ENCODE data around the gene CDH13.

The CDH13 gene

DNA sequence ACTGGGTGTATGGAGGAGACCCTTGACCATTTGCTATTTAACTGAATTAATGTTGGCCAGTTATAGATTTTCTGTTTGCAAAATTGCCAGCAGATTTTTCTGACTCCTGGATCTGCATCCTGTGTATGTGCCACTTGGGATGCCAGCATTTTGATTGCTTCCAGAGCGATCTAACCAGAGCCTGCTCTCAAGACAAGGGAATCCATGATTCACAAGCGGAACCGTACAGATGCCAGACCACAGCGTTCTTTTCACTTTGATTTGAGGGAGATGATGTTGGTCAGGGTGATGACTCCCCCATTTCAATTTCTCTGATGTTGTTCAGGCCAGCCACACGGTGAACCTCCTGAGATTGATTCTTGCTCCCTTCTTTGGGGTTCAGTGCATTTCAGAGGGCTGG lies 228.7 kb downstream of the CDH13 start:
- DNase-seq = no peak

GRCh38 chr16:82857693-82858365 lies 231.1 kb downstream of the CDH13 start:
- DNase-seq = no peak

GRCh38 chr16:82859662-82860061 lies 232.9 kb downstream of the CDH13 start:
- no peak for DNase-seq

DNA sequence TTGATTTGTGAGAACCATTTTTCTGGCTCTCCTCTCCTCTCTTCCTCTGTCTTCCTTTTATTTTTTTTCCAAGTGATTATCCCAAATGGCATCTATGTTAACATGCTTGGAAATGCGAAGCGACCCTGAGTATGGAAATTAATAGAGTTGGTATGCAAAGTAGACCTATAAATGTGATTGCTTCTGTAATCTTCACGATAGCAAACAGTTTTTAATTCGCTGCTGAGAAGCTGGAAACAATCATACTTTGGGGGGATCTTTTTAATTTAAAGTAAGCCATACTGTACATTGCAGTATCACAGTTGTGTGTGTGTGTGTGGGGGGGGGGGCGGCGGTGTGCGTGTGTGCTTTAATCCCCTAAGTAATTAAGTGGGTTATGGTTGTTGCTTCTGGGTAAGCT lies 233.3 kb downstream of the CDH13 start:
- no peak for DNase-seq

GRCh38 chr16:82862057-82862456 lies 235.3 kb downstream of the CDH13 start:
- no peak for DNase-seq

DNA sequence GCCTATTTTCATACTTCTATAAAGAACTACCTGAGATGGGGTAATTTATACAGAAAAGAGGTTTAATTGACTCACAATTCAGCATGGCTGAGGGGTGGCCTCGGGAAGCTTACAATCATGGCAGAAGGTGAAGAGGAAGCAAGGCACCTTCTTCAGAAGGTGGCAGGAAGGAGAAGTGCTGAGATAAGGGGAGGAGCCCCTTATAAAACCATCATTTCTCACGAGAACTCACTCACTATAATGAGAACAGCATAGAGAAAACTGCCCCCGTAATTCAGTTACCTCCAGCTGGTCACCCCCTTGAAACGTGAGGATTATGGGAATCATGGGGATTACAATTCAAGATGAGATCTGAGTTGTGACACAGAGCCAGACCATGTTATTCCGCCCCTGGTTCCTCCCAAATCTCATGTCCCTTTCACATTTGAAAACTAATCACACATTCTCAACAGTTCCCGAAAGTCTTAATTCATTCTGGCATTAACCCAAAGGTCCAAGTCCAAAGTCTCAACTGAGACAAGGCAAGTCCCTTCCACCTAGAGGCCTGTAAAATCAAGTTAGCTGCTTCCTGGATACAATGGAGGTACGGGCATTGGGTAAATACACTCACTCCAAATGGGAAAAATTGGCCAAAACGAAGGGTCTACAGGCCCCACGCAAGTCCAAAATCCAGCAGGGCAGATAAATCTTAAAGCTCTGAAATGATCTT lies 237.7 kb downstream of the CDH13 start:
- DNase-seq = no peak

- DNase-seq = no peak
Observed at GRCh38 chr16:82865412-82865811, 238.6 kb downstream of the CDH13 start.

DNA sequence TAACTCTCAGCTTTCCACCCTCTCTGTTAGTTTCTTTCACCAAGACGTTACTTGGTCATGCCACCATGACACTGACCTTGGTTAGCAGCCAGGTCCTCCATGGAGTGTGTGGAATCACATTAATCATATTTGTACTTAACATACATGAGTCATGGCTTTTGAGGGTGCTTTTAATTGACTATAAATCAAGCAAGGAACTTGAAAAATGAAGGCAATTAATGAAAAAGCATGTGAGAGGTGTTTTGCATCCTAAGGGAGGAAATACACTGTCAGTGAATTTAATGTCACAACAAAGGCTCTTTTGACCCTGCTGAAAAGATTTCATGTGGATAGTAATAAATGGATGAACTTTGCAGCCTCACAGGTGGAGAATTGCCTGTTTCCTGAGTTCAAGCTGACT lies 240.7 kb downstream of the CDH13 start:
- no peak for DNase-seq

DNA sequence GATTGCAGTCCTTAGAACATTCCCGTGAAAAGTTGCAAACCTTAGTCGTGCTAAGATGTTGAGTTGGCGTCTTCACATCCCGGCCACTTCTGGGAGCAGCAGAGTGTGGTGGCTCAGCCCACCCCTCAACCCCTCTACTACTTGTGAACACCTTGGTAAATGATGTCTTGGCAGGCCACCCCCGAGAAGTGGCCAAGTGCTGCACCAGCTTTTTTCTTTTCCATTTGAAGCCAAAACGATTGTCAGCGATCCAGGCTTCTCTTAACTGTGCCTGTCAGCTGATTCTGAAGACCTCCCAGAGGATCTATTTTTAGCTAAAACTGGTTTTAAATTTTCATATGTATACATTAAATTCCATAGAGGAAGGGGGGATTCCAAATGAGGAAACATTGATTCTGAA lies 247.5 kb downstream of the CDH13 start:
- DNase-seq = no peak

- DNase-seq = no peak
Observed at GRCh38 chr16:82874672-82875071, 247.9 kb downstream of the CDH13 start.

DNA sequence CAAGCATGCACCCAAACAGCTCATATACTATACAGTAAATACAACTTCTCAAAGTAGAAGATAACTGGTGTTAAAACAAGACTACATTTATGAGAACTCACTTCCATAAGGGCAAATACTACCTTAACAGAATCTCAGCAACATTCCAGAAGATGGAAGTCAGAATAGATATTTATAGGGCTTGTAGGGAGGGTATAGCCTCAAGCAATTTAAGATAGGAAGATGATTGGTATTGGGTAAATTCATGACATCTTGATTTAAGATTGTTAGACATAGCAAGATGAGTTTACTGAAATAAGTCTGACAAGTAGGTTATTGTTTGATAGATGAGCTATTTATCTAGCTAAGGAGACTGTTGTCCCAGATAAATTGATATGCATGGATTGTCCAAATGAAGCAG lies 250.2 kb downstream of the CDH13 start:
- DNase-seq = no peak

GRCh38 chr16:82878466-82878865 lies 251.7 kb downstream of the CDH13 start:
- DNase-seq = no peak

DNA sequence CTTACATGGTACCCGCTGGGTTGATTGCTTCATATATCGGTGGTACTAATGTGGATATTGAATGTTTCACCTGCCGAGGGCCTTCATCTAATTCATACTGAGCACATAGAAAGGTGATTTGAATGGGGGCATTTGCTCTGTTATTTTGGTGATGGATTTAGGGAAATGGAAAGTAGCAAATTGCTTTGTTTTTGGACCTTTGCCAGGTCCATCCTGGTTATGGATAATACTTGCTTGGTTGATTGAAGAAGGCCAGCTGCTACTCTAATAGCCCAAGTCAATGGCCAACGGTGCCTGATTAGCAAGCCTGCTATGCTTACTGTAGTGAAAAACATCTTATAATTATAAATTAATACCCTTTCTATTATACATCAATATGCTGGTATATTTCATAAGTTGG lies 253.6 kb downstream of the CDH13 start:
- DNase-seq = no peak

- no peak for DNase-seq
Observed at GRCh38 chr16:82881516-82881915, 254.7 kb downstream of the CDH13 start.

- no peak for DNase-seq
Observed at GRCh38 chr16:82882226-82882625, 255.5 kb downstream of the CDH13 start.

- DNase-seq = no peak
Observed at GRCh38 chr16:82882982-82883835, 256.4 kb downstream of the CDH13 start.

- DNase-seq = no peak
Observed at GRCh38 chr16:82884320-82884898, 257.6 kb downstream of the CDH13 start.

DNA sequence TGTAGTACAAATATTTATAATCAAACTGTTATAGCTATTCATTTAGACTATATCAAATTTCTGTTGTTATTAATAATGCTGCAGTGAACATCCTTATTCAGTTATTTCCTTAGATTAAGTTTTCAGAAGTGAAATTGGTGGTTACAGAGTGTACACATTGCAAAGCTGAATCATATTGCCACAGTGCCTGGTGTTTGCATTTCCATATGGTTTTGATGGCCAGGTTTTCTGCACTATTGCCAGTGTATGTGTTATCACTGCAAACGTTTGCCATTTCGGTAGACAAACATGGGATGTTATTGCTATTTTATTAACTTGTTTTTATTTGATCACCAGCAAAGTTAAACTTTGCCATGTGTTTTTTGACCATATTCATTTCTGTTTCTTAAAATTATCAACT lies 259.4 kb downstream of the CDH13 start:
- no peak for DNase-seq

DNA sequence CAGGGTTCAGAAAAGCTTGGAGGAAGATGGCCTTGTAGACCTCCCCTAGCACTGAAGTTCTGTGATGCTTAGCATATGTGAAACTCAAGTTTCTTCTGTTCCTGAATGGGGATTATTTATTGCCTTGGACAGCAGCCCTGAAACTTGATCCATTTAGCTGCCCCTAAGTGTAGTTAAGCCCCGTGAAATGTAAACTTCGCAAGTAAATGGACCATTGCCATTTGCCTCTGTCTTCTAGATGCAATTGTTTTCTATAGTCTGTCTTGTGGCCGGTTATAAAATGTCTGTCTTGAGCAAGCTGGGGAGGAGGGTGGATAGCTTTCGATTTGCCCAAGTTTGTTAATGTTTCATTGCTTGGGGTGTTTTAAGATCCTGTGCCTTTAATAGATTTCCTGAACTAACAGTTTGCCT lies 261.8 kb downstream of the CDH13 start:
- DNase-seq = no peak

DNA sequence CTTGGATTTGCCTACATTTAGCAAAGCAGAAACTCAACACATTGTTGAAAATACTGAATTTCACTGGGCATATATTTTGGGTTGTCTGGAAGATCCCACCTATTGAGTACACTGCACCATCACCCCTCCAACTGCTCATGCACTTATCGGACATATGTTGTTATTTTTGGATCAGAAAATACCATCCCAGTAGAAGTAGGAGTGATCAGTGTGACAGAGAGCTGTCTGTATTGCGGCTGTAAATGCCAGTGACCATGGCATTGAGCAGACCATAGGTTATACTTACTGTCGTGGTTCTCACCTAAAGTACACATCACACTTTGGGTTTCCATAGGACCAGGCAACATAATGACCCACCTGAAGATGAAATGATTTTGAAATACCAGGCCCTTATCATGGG lies 264.7 kb downstream of the CDH13 start:
- DNase-seq = no peak

DNA sequence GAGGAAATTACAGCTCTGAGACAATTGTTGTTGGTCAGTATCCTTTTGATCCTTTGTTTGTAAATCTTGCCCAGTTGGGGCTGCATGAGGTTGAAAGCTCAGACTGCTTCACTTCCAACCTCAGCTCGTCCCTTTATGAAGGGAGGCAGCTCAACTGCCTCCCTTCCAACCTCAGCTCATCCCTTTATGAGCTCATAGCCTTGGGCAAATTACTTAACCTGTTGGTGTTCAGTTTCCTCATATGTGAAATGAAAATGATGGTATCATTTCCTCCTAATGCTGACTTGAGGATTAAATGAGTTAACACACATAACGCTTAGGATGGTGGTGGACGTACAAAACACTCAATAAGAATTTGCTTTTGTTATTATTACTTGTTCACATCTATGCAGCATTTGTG lies 265.1 kb downstream of the CDH13 start:
- no peak for DNase-seq

DNA sequence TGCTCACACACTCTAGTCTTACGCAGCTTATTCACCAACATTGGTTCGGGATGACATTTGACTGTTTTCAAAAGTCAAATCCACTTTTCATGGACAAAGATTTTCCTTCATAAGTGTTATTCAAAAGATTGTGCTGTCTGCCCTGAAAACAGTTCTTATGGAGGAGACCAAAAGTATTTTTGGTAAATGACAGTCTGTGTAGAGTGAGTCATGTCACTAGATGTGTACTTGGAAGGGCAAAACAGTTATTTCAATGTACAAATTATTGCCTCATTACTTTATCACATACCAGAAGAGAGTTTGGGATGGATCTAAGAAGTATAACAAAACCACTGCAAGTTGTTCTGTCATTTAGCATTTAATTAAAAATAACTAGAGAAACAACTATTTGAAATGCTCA lies 265.6 kb downstream of the CDH13 start:
- DNase-seq = no peak

GRCh38 chr16:82895843-82896242 lies 269.1 kb downstream of the CDH13 start:
- no peak for DNase-seq

DNA sequence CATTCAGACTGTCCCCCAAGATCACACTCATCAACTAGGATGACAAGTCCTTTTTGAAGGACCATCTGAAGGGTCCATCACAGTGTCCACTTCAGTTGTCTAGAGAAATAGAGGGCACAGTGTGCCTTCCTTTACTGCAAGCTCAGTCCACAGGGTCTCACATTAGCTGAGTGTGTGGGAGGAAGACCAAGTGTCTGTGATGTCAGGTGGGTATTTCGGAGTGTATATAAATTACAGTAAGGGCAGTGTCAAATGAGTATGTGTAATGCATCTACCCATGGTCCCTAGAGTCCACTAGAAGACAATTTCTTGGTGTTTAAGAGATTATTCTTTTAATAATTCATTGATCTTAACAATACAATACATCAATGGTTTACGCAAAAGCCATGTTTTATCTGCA lies 272.2 kb downstream of the CDH13 start:
- DNase-seq = no peak

Measured in NK-92 treated with Interleukin-12 subunit alpha and Interleukin-12 subunit beta, amount 100 ng/mL, for 24 hours (cell line).